A673 (cell line): ENCODE data around the gene MRPL14.

Source experiments
- EZH2 ChIP-seq: fragments of 200-600 bp; sonication (generic); IDR thresholded peaks from 2 replicates; pipeline ENCODE4 v1.6.1; 2017; ENCODE audit warnings: borderline replicate concordance, low read depth, mild to moderate bottlenecking, mixed read lengths, antibody characterized with exemption, low read length; ENCODE audit not compliant: poor library complexity, severe bottlenecking
- TF ChIP-seq, protein P1 (sequence below): fragments of 300-800, 200-600 bp; sonication (generic); conservative IDR thresholded peaks from 2 replicates; pipeline ENCODE4 v1.5.1; 2017; ENCODE audit warnings: low read depth, mild to moderate bottlenecking, antibody characterized with exemption, low read length, moderate library complexity, mixed read lengths

DNA sequence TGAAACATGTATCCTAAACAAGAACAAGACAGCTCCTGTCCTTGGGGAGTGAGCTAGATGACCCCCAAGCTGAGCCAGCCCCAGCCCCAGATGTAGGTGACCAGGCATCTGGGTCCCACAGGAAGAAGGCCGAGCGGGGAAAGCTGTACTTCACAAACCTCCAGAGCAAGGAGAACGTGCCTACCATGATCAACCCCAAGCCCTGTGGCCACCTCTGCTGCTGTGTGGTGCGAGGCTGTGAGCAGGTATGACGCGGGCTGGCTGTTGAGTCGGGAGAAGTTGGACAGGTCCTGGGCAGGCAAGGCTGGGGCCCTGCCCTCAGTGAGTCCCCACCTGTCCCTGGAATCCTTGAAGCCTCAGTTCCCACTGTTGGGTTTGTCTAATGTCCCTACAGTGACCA is 20.0 kb upstream of the MRPL14 start:
- TF ChIP-seq, protein P1, sequence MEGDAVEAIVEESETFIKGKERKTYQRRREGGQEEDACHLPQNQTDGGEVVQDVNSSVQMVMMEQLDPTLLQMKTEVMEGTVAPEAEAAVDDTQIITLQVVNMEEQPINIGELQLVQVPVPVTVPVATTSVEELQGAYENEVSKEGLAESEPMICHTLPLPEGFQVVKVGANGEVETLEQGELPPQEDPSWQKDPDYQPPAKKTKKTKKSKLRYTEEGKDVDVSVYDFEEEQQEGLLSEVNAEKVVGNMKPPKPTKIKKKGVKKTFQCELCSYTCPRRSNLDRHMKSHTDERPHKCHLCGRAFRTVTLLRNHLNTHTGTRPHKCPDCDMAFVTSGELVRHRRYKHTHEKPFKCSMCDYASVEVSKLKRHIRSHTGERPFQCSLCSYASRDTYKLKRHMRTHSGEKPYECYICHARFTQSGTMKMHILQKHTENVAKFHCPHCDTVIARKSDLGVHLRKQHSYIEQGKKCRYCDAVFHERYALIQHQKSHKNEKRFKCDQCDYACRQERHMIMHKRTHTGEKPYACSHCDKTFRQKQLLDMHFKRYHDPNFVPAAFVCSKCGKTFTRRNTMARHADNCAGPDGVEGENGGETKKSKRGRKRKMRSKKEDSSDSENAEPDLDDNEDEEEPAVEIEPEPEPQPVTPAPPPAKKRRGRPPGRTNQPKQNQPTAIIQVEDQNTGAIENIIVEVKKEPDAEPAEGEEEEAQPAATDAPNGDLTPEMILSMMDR = no peak
- no peak for TF ChIP-seq EZH2
